ENCODE measurements around the gene SLC24A4. TPM values are rescaled to one million over a fixed set of nuclear protein-coding genes. Genes with fewer than 3 reads are reported as not detected.

Gene SLC24A4
- total RNA-seq, 1 donor from 2014 or later, result not detected

DNA sequence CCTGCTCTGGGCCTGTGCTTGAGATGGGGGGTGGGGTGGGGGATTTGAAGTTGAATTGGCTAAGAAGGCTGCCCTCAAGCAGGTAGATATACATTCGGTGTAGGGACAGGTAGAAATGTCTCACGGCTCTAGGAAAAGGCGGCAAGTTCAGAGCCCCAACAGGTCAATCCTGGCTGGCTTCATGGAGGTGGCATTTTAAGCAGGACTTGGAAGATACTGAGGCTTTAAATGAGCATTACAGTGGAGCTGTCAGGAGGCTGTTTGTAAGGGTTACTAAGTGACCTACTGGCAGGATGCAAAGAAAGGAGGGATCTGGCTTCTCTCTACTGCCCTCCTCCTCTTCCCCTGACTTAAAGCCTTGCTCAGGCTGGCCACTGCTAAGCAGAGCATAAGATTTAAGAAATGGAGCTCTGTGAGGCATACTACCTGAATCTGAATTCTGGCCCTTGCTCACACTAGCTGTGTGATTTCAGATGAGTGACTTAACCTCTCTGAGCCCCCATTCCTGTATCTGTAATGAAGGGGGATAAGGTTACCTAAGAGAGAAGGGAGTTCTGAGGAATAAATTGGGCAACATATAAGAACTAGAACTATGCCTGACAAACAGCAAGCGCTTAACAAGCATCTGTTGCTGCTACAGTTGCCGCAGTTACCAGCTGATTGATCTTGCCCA is 61.6 kb downstream of the SLC24A4 start:
- no peak overlapping the region for H3K4me3 ChIP-seq (ENCODE audit: low read depth, low read length)
- TF ChIP-seq CTCF (IDR thresholded peaks at IDR 0.05; ENCODE audit: insufficient read depth, low read length, poor library complexity, severe bottlenecking), result no peak
- H3K36me3 ChIP-seq (ENCODE audit: control insufficient read depth, insufficient read depth, low read length), result no peaks in the 10 kb centered on the region
- H3K27me3 ChIP-seq (ENCODE audit: control insufficient read depth, insufficient read depth, low read length), result peaks cover 6% of the 10 kb centered on the region
- DNase-seq (ENCODE audit: low read depth), result no peak

- DNase-seq (ENCODE audit: low read depth), result no peak
- peaks cover 6% of the 10 kb centered on the region for H3K27me3 ChIP-seq (ENCODE audit: control insufficient read depth, insufficient read depth, low read length)
- no peaks in the 10 kb centered on the region for H3K36me3 ChIP-seq (ENCODE audit: control insufficient read depth, insufficient read depth, low read length)
- no peak overlapping the region for H3K4me3 ChIP-seq (ENCODE audit: low read depth, low read length)
- TF ChIP-seq CTCF (IDR thresholded peaks at IDR 0.05; ENCODE audit: insufficient read depth, low read length, poor library complexity, severe bottlenecking), result no peak
Measured at GRCh38 chr14:92385561-92385960, 62.6 kb downstream of the SLC24A4 start.

- H3K27me3 ChIP-seq (ENCODE audit: control insufficient read depth, insufficient read depth, low read length), result peaks cover 6% of the 10 kb centered on the region
- TF ChIP-seq CTCF (IDR thresholded peaks at IDR 0.05; ENCODE audit: insufficient read depth, low read length, poor library complexity, severe bottlenecking), result no peak
- no peak for DNase-seq (ENCODE audit: low read depth)
- H3K4me3 ChIP-seq (ENCODE audit: low read depth, low read length), result no peak overlapping the region
- H3K36me3 ChIP-seq (ENCODE audit: control insufficient read depth, insufficient read depth, low read length), result no peaks in the 10 kb centered on the region
Measured at GRCh38 chr14:92386165-92386564, 63.2 kb downstream of the SLC24A4 start.

GRCh38 chr14:92386637-92387036 is 63.7 kb downstream of the SLC24A4 start:
- H3K4me3 ChIP-seq (ENCODE audit: low read depth, low read length), result no peak overlapping the region
- H3K27me3 ChIP-seq (ENCODE audit: control insufficient read depth, insufficient read depth, low read length), result peaks cover 7% of the 10 kb centered on the region

GRCh38 chr14:92387578-92387977 is 64.6 kb downstream of the SLC24A4 start:
- Histone ChIP-seq H3K4me3 (ENCODE audit: low read depth, low read length) (no peak overlapping the region), H3K36me3 (ENCODE audit: control insufficient read depth, insufficient read depth, low read length) (no peaks in the 10 kb centered on the region), H3K27me3 (ENCODE audit: control insufficient read depth, insufficient read depth, low read length) (peaks cover 8% of the 10 kb centered on the region)
- no peak for TF ChIP-seq CTCF (IDR thresholded peaks at IDR 0.05; ENCODE audit: insufficient read depth, low read length, poor library complexity, severe bottlenecking)
- no peak for DNase-seq (ENCODE audit: low read depth)

More at GRCh38 chr14:92386637-92387036, 63.7 kb downstream of the SLC24A4 start:
- no peaks in the 10 kb centered on the region for H3K36me3 ChIP-seq (ENCODE audit: control insufficient read depth, insufficient read depth, low read length)
- no peak for TF ChIP-seq CTCF (IDR thresholded peaks at IDR 0.05; ENCODE audit: insufficient read depth, low read length, poor library complexity, severe bottlenecking)
- DNase-seq (ENCODE audit: low read depth), result no peak

- no peak for TF ChIP-seq CTCF (IDR thresholded peaks at IDR 0.05; ENCODE audit: insufficient read depth, low read length, poor library complexity, severe bottlenecking)
- Histone ChIP-seq H3K4me3 (ENCODE audit: low read depth, low read length) (no peak overlapping the region), H3K36me3 (ENCODE audit: control insufficient read depth, insufficient read depth, low read length) (no peaks in the 10 kb centered on the region), H3K27me3 (ENCODE audit: control insufficient read depth, insufficient read depth, low read length) (peaks cover 2% of the 10 kb centered on the region)
- no peak for DNase-seq (ENCODE audit: low read depth)
Measured at GRCh38 chr14:92389598-92390158, 66.7 kb downstream of the SLC24A4 start.

Data from kidney epithelial cell (primary cell).